Liver (tissue), 3 donors: ENCODE data around the gene RNF144A.

Source experiments
- ATF3 ChIP-seq: IDR thresholded peaks from 2 replicates; pipeline ENCODE4 v1.6.1; 2016; ENCODE audit warnings: antibody characterized with exemption
- CTCF ChIP-seq: fragments of 150-350 bp; IDR thresholded peaks from 2 replicates; pipeline ENCODE4 v1.5.1; 2017; ENCODE audit warnings: improper control_type of control experiment, low read depth, low read length; ENCODE audit not compliant: missing input control
- FOXA1 ChIP-seq: IDR thresholded peaks from 2 replicates; pipeline ENCODE4 v1.6.1; 2016; ENCODE audit warnings: antibody characterized with exemption
- GABPA ChIP-seq, 2 donors: IDR thresholded peaks in 1 of 2; conservative IDR thresholded peaks in 1 of 2; 2 replicates each; pipeline ENCODE4 v1.6.1; 2016; ENCODE audit warnings: antibody characterized with exemption in 2 of 2, mild to moderate bottlenecking in 1 of 2, moderate library complexity in 1 of 2
- REST ChIP-seq: IDR thresholded peaks from 2 replicates; pipeline ENCODE4 v1.6.1; 2016; ENCODE audit warnings: antibody characterized with exemption, mild to moderate bottlenecking
- RXRA ChIP-seq, 2 donors: IDR thresholded peaks; 2 replicates each; pipeline ENCODE4 v1.6.1; 2017 to 2018; ENCODE audit warnings: antibody characterized with exemption in 2 of 2, mild to moderate bottlenecking in 1 of 2
- SP1 ChIP-seq: IDR thresholded peaks from 2 replicates; pipeline ENCODE4 v1.6.1; 2018; ENCODE audit warnings: antibody characterized with exemption, mild to moderate bottlenecking
- YY1 ChIP-seq: IDR thresholded peaks from 2 replicates; pipeline ENCODE4 v1.6.1; 2016; ENCODE audit warnings: antibody characterized with exemption, mild to moderate bottlenecking
- ZBTB33 ChIP-seq: IDR thresholded peaks from 2 replicates; pipeline ENCODE4 v1.6.1; 2016; ENCODE audit warnings: antibody characterized with exemption
- donor health status: healthy.
- donor health status: healthy.

- TF ChIP-seq YY1 (no peak), CTCF (no peak), REST (no peak), RXRA (IDR thresholded peaks at IDR 0.05) (no peak), FOXA1 (no peak), GABPA (IDR thresholded peaks at IDR 0.05 in 1 of 2, conservative IDR thresholded peaks at IDR 0.05 in 1 of 2) (no peak), ZBTB33 (no peak), SP1 (no peak), ATF3 (no peak)
These were observed 110.2 kb downstream of the RNF144A start for GRCh38 chr2:7027411-7027810.
